NCI-H2107 (cell line): Measurements from ENCODE around the gene TRDN.
"Not testable (repeated sequence)": the region's sequence is repeated elsewhere in the genome, so short reads cannot be mapped to it uniquely, and the experiment has no call there.

Experiments
- DNase-seq: peaks from one replicate; lab custom pipeline; 2025; lab: John Stamatoyannopoulos, UW

Gene TRDN

GRCh38 chr6:123402052-123402451 is 234.7 kb downstream of the TRDN start:
- DNase-seq = no peak

- no peak for DNase-seq
Measured at GRCh38 chr6:123398072-123398471, 238.7 kb downstream of the TRDN start.

GRCh38 chr6:123393331-123393730 is 243.4 kb downstream of the TRDN start:
- DNase-seq = peak; percentile 23

DNA sequence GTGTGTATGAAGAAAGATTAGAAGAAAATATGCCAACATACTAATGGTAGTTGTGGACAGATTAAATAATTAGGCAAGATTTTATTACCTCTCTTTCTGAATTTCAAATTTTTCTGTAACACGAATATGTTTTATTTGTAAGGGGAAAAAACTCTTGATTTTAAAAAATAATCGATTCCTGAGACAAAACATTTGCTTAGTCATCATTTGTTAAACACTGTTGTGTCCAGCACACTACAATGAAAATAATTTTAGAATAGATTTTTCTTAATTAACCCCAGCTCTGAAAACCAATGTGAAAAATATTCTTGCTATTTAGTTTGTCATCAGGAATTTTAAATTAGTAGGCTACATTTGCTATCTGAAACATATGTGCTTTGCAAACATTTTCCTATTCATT is 253.0 kb downstream of the TRDN start:
- DNase-seq = no peak

GRCh38 chr6:123380257-123380656 is 256.5 kb downstream of the TRDN start:
- DNase-seq = peak; percentile 33

DNA sequence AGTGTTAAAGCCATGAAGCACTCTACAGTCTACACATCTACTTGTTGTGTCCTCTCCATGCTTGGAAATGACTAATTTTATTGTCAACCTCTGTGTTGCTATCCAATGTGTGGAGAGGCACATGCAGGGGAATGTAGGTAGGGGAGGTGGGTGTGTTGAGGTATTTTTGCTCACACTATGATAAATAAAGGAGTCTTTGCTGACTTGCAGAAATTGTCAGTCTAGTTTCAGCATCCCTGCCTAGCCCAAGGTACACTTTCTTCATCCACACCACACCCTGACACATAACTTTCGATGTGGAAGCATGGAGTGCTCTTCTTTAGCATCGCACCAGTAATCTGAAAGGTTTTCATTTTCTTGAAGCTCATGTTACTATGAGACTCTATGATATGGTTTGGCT is 264.0 kb downstream of the TRDN start:
- DNase-seq = no peak

GRCh38 chr6:123363912-123364311 is 272.8 kb downstream of the TRDN start:
- no peak for DNase-seq

DNA sequence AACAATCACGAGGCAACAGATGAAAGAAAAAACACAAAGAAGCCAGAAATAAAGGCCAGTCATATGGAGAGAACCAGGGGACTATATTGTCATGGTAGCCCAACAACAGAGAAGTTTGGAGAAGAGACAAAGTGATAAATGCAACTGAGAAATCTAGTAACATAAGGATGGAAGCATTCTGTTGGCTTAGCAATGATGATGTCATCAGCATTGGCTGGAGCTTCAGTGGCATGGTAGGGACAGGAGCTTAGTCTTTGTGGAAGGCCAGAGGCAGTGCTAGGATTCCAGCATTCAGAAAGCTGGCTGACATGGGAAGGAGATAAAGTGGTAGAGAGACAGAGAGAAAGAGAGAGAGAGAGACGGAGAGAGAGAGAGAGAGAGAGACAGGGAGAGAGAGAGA is 276.4 kb downstream of the TRDN start:
- DNase-seq = no peak

DNA sequence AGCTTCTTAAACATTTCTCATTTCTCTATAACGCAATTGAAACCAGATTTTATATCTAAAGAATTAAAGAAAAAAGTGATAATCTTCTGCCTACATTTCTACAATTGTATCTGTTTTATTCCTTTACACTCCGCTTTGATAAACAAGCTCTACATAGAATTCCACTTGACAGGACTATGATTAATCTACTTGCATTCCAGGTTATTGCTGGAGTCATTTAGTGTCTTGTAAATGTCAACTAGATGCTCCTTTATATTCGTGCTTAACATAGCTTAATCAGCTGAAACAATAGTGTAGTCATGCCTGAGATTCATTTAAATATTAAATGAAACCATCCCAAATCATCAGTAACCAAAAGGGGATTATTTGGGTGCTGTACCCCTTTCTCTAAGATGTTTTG is 284.0 kb downstream of the TRDN start:
- no peak for DNase-seq

DNA sequence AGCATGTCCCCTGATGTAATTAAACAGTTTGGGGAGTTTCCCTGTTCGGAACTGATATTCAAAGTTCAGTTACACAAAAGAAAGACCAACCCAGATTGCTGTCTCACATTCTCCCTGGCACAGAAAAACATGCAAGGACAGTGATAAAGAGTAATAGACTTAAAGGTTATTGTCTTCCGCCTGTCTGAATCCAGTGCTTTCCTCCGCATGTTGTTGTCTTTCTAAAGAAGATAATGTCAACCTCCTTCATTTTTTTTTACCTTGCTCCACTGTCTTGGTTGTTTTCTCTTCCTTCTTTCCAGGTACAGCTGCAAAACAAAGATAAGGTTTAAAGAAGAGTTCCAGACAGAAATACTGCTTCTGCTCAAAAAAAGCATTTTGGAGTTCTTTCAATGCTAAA is 284.5 kb downstream of the TRDN start:
- no peak for DNase-seq

DNA sequence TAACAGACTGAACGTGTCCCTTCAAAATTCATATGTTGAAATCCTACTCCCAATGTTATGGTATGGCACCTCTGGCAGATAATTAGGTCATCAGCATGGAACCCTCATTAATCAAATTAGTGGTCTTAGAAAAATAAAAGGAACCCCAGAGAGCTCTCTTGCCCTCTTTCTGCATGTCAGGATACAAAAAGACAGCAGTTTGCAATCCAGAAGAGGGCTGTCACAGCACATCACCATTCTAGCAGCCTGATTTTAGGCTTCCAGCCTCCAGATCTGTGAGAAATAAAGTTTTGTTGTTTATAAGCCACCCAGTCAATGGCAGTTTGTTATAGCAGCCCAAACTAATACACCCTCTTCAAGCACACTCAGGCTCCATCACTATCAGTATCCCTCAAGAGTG is 292.9 kb downstream of the TRDN start:
- DNase-seq = no peak

DNA sequence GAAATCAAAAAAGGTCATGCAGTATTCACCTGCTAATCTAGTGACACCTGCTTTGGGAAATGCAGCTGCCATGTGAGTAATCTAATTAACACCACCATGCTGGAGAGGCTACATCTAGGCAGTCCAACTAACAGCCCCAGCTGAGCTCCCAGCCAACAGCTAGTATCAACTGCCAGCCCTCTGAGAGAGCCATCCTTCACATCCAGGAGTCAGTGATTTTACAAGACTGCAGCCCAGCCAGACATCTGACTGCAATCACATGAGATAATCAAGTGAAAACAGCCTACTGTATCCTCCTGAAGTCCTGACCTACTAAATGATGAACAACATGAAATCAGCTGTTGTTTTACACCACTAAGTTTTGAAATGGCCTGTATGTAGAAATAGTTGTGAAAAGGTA is 298.4 kb downstream of the TRDN start:
- DNase-seq = peak; percentile 15

- no peak for DNase-seq
Measured at GRCh38 chr6:123333000-123333756, 303.6 kb downstream of the TRDN start.

DNA sequence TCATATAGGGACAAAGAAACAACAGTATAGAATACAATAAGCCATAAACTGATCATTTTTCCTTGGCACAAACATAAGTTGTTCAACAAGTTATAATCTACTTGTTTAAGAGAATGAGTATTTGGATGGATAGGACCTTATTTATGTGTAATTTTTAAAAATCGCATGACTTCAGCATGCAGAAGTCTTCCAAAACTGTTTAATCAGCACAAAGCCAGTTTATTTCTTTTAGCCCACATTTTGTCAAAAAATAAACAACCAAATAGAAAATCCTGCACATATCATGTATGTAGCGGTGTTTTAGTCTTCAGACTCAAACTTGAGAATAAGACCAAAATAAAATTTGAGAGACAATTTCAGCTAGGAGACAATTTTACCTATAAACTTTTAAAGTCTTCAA is 304.7 kb downstream of the TRDN start:
- DNase-seq = no peak

GRCh38 chr6:123329337-123329736 is 307.4 kb downstream of the TRDN start:
- no peak for DNase-seq

GRCh38 chr6:123323452-123324329 is 313.1 kb downstream of the TRDN start:
- no peak for DNase-seq

GRCh38 chr6:123321020-123321419 is 315.7 kb downstream of the TRDN start:
- no peak for DNase-seq

GRCh38 chr6:123316733-123317323 is 319.9 kb downstream of the TRDN start:
- no peak for DNase-seq

DNA sequence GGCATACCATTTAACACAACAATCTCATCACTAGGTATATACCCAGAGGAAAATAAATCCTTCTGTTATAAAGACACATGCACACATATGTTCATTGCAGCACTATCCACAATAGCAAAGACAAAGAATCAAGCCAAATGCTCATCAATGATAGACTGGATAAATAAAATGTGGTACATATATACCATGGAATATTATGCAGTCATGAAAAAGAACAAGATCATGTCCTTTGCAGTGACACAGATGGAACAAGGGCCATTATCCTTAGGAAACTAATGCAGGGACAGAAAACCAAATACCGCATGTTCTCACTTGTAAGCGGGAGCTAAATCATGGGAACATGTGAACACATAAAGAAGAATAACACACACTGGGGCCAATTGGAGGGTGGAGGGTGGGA is 322.3 kb downstream of the TRDN start:
- DNase-seq = not testable (repeated sequence)

- DNase-seq = no peak
Measured at GRCh38 chr6:123309130-123309529, 327.6 kb downstream of the TRDN start.

DNA sequence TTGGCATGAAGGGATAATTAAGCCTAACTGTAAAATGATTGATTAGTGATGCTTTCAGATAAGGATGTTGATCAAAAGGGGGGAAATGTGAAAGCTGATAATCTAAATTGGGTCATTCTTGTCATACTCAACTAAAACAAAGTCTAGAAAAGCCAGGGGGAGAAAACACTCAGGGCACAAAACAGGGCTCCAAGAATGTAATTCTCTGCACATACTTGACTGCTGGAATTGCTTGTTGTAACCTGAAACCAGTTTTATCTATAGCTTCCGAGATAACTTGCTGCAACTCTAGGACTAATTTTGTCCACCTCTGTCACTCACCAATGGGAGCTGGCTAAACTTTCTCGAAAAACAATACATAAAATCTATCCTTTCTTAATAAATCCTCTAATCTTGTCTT is 330.4 kb downstream of the TRDN start:
- no peak for DNase-seq

- DNase-seq = no peak
Measured at GRCh38 chr6:123295672-123296071, 341.1 kb downstream of the TRDN start.

GRCh38 chr6:123295181-123295580 is 341.6 kb downstream of the TRDN start:
- no peak for DNase-seq
